SK-N-MC (cell line): ENCODE data around the gene TMEM170A.

ENCODE experiments used
- EZH2 ChIP-seq: fragments of 200-600 bp; sonication (generic); IDR thresholded peaks from one replicate; pipeline ENCODE4 v1.6.1; 2017; ENCODE audit warnings: antibody characterized with exemption
- POLR2AphosphoS5 ChIP-seq: IDR thresholded peaks from 2 replicates; pipeline ENCODE4 v1.6.1; 2012; ENCODE audit warnings: mild to moderate bottlenecking, low read depth, low read length, borderline replicate concordance

DNA sequence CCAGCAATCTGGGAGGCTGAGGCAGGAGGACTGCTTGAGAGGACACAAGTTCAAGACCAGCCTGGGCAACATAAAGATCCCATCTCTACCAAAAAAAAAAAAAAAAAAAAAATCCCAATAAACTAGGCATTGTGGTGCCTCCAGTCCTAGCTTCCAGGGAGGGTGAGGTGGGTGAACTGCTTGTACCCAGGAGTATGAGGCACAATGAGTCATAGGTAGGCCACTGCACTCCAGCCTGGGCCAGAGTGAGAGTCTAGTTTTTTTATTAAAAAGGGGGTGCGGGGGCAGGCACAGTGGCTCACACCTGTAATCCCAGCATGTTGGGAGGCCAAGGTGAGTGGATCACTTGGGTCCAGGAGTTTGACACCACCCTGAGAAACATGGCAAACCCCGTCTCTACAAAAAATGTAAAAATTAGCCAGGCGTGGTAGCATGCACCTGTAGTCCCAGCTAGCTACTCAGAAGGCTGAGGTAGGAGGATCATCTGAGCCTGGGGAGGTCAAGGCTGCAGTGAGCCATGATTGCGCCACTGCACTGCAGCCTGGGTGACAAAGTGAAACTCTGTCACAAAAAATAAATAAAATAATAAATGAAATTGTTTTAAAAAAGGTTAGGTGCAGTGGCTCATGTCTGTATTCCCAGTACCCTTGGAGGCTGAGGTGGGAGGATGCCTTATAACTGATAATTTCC, 38.6 kb upstream of the TMEM170A start:
- TF ChIP-seq EZH2 (no peak), POLR2AphosphoS5 (no peak)
